ENCODE data around the gene NQO2. TPM values are rescaled to one million over a fixed set of nuclear protein-coding genes. Genes with fewer than 3 reads are reported as not detected.

Gene NQO2
- total and polyA plus RNA-seq, 2 of the 13 experiments (the other 11 are each of a cell fraction or from before 2014, with no cell fraction given), result 32.2 to 56.5 TPM

DNA sequence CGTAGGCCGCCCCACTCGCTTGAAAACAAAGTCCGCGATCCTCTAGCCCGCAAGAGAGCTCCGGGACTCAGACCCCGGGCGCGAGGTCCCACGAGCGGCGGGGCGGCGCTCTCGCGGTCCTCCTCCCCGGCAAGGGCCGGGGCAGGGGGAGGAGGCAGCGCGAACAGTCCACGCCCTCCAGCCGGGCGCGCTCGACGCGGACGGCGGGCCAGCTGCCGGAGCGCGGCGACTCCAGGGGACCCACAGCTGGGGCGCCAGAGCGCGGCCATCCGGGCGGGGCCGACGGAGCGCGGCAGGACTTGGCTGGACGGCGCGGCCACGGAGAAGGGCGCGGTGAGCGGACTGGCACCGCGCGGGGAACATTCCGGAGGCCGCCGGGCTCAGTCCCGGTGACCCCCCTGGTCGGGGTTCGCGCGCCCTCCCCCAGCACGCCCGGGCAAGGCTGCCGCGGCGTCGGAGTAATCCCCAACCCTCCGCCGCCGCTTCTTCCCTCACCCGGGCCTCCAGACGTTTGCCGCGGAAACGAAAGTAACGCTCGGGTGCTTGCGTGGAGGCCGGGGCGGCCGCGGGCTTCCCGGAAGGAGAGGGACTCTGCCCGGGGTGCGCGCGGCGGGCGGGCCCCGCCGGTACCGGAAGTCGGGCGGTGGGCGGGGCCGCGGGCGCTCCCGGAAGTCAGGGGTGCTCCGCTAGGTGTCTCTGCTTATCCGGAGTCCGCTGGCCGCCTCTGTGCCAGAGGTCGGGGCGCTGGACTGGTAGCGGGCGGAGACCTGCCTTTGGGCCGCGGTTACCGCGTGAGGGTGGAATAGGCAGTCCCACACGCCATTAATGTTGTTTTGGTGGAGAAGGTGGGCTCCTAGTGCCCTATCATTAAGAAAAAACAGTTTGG is 68.9 kb downstream of the NQO2 start, which contains the start of gene RIPK1 (continued):
- TF ChIP-seq KDM5A (IDR thresholded peaks at IDR 0.05; ENCODE audit: borderline replicate concordance, low read length) (peak; percentile 50; the same call in 1 of the 2 replicates), ZNF354B (CRISPR knock-in tag; IDR thresholded peaks at IDR 0.05) (no peak), MED8 (CRISPR knock-in tag; IDR thresholded peaks at IDR 0.05; ENCODE audit: insufficient replicate concordance) (peak; percentile 82), MIER3 (CRISPR knock-in tag; IDR thresholded peaks at IDR 0.05; ENCODE audit: borderline replicate concordance) (peak; percentile 28), ZNF274 (CRISPR knock-in tag; IDR thresholded peaks at IDR 0.05) (peak; percentile 83; the same call in 1 of the 2 replicates), KDM4B (CRISPR knock-in tag; IDR thresholded peaks at IDR 0.05) (no peak; the same call in 1 of the 2 replicates), POLR2AphosphoS2 (IDR thresholded peaks at IDR 0.05; ENCODE audit: low read depth, low read length) (no peak), PAX8 (CRISPR knock-in tag; IDR thresholded peaks at IDR 0.05; ENCODE audit: borderline replicate concordance) (peak; percentile 41; the same call in 1 of the 2 replicates), ZNF225 (CRISPR knock-in tag; IDR thresholded peaks at IDR 0.05) (no peak), ZKSCAN5 (CRISPR knock-in tag; IDR thresholded peaks at IDR 0.05) (no peak; the same call in 1 of the 2 replicates), ZBTB8A (CRISPR knock-in tag; IDR thresholded peaks at IDR 0.05; ENCODE audit: borderline replicate concordance, low read depth) (no peak), AHR (CRISPR knock-in tag; IDR thresholded peaks at IDR 0.05) (0 out of 2 replicates have a peak, but pooled peaks have one; percentile 9), RFX5 (IDR thresholded peaks at IDR 0.05; ENCODE audit: low read depth, low read length) (no peak; the same call in 1 of the 2 replicates), NCOA2 (CRISPR knock-in tag; IDR thresholded peaks at IDR 0.05) (0 out of 2 replicates have a peak, but pooled peaks have one; percentile 36), MEIS1 (CRISPR knock-in tag; IDR thresholded peaks at IDR 0.05; ENCODE audit: borderline replicate concordance) (no peak; the same call in 1 of the 2 replicates), ADNP (CRISPR knock-in tag; IDR thresholded peaks at IDR 0.05) (no peak), TOPORS (CRISPR knock-in tag; IDR thresholded peaks at IDR 0.05) (peak; percentile 68; the same call in 1 of the 2 replicates), TOE1 (CRISPR knock-in tag; IDR thresholded peaks at IDR 0.05) (no peak), ZNF124 (CRISPR knock-in tag; IDR thresholded peaks at IDR 0.05) (peak; percentile 30; the same call in 1 of the 2 replicates), ZNF3 (CRISPR knock-in tag; IDR thresholded peaks at IDR 0.05) (no peak)
- TF ChIP-seq, protein P1, sequence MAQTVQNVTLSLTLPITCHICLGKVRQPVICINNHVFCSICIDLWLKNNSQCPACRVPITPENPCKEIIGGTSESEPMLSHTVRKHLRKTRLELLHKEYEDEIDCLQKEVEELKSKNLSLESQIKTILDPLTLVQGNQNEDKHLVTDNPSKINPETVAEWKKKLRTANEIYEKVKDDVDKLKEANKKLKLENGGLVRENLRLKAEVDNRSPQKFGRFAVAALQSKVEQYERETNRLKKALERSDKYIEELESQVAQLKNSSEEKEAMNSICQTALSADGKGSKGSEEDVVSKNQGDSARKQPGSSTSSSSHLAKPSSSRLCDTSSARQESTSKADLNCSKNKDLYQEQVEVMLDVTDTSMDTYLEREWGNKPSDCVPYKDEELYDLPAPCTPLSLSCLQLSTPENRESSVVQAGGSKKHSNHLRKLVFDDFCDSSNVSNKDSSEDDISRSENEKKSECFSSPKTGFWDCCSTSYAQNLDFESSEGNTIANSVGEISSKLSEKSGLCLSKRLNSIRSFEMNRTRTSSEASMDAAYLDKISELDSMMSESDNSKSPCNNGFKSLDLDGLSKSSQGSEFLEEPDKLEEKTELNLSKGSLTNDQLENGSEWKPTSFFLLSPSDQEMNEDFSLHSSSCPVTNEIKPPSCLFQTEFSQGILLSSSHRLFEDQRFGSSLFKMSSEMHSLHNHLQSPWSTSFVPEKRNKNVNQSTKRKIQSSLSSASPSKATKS (CRISPR knock-in tag; IDR thresholded peaks at IDR 0.05), result no peak; the same call in 1 of the 2 replicates
- TF ChIP-seq, protein P2, sequence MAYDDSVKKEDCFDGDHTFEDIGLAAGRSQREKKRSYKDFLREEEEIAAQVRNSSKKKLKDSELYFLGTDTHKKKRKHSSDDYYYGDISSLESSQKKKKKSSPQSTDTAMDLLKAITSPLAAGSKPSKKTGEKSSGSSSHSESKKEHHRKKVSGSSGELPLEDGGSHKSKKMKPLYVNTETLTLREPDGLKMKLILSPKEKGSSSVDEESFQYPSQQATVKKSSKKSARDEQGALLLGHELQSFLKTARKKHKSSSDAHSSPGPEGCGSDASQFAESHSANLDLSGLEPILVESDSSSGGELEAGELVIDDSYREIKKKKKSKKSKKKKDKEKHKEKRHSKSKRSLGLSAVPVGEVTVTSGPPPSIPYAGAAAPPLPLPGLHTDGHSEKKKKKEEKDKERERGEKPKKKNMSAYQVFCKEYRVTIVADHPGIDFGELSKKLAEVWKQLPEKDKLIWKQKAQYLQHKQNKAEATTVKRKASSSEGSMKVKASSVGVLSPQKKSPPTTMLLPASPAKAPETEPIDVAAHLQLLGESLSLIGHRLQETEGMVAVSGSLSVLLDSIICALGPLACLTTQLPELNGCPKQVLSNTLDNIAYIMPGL (CRISPR knock-in tag; IDR thresholded peaks at IDR 0.05; ENCODE audit: borderline replicate concordance in 1 of 2, low read depth in 1 of 2), result peak; percentile 76 to 92
- TF ChIP-seq, protein P3, sequence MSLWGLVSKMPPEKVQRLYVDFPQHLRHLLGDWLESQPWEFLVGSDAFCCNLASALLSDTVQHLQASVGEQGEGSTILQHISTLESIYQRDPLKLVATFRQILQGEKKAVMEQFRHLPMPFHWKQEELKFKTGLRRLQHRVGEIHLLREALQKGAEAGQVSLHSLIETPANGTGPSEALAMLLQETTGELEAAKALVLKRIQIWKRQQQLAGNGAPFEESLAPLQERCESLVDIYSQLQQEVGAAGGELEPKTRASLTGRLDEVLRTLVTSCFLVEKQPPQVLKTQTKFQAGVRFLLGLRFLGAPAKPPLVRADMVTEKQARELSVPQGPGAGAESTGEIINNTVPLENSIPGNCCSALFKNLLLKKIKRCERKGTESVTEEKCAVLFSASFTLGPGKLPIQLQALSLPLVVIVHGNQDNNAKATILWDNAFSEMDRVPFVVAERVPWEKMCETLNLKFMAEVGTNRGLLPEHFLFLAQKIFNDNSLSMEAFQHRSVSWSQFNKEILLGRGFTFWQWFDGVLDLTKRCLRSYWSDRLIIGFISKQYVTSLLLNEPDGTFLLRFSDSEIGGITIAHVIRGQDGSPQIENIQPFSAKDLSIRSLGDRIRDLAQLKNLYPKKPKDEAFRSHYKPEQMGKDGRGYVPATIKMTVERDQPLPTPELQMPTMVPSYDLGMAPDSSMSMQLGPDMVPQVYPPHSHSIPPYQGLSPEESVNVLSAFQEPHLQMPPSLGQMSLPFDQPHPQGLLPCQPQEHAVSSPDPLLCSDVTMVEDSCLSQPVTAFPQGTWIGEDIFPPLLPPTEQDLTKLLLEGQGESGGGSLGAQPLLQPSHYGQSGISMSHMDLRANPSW (CRISPR knock-in tag; IDR thresholded peaks at IDR 0.05; ENCODE audit: borderline replicate concordance), result peak; percentile 89; the same call in 1 of the 2 replicates
